Right hindlimb (tissue), 1 donor: Measurements from ENCODE around the gene HIGD1C.
A peak's percentile ranks its signal among the peaks of the same experiment; 100 is the strongest.
"Not testable (repeated sequence)": the region's sequence is repeated elsewhere in the genome, so short reads cannot be mapped to it uniquely, and the experiment has no call there.

ENCODE experiments used
- DNase-seq: peaks from one replicate; pipeline ENCODE4 v3.0.0-alpha.2; 2018

Gene HIGD1C

GRCh38 chr12:50952510-50952909, at the start of gene HIGD1C:
Gene HIGD1C (plus strand): TSS chr12:50952544. CDS start chr12:50953999, 1,455 bp downstream.
- no peak for DNase-seq

- not testable (repeated sequence) for DNase-seq
These were observed 43.9 kb upstream of the HIGD1C start for GRCh38 chr12:50908479-50908878.

- not testable (repeated sequence) for DNase-seq
These were observed 40.0 kb upstream of the HIGD1C start for GRCh38 chr12:50912361-50912760.

GRCh38 chr12:50913224-50913623, 39.1 kb upstream of the HIGD1C start:
- no peak for DNase-seq

- no peak for DNase-seq
These were observed 37.4 kb upstream of the HIGD1C start for GRCh38 chr12:50914872-50915484.

- DNase-seq: no peak
These were observed 36.1 kb upstream of the HIGD1C start for GRCh38 chr12:50916292-50916691.

- DNase-seq: no peak
These were observed 33.6 kb upstream of the HIGD1C start for GRCh38 chr12:50918584-50919316.

- DNase-seq: no peak
These were observed 29.5 kb upstream of the HIGD1C start for GRCh38 chr12:50922820-50923219.

- DNase-seq: no peak
These were observed 28.8 kb upstream of the HIGD1C start for GRCh38 chr12:50923361-50924130.

GRCh38 chr12:50924131-50924438, 28.3 kb upstream of the HIGD1C start:
- no peak for DNase-seq

GRCh38 chr12:50924439-50925341, 27.7 kb upstream of the HIGD1C start:
- DNase-seq: peak; percentile 92

- DNase-seq: no peak
These were observed 27.0 kb upstream of the HIGD1C start for GRCh38 chr12:50925342-50925651.

GRCh38 chr12:50925920-50926319, 26.4 kb upstream of the HIGD1C start:
- DNase-seq: no peak

- DNase-seq: no peak
These were observed 25.9 kb upstream of the HIGD1C start for GRCh38 chr12:50926415-50926814.

- DNase-seq: not testable (repeated sequence)
These were observed 25.4 kb upstream of the HIGD1C start for GRCh38 chr12:50926932-50927331.

GRCh38 chr12:50927356-50927755, 25.0 kb upstream of the HIGD1C start:
- DNase-seq: no peak

- no peak for DNase-seq
These were observed 24.5 kb upstream of the HIGD1C start for GRCh38 chr12:50927766-50928224.

GRCh38 chr12:50928392-50928791, 24.0 kb upstream of the HIGD1C start:
- no peak for DNase-seq

GRCh38 chr12:50929831-50930230, 22.5 kb upstream of the HIGD1C start:
- DNase-seq: no peak

GRCh38 chr12:50930477-50930876, 21.9 kb upstream of the HIGD1C start:
- not testable (repeated sequence) for DNase-seq

GRCh38 chr12:50932787-50933280, 19.5 kb upstream of the HIGD1C start:
- DNase-seq: no peak

GRCh38 chr12:50933459-50934124, 18.8 kb upstream of the HIGD1C start:
- DNase-seq: no peak
